Measurements from ENCODE around the gene STAG3.

The STAG3 gene

GRCh38 chr7:100154651-100155491, 22.8 kb upstream of the STAG3 start:
- no peak for DNase-seq (ENCODE audit: low read depth)

- DNase-seq (ENCODE audit: low read depth), result no peak
Observed at GRCh38 chr7:100155553-100156317, 22.0 kb upstream of the STAG3 start.

- DNase-seq (ENCODE audit: low read depth), result no peak
Observed at GRCh38 chr7:100156331-100157068, 21.2 kb upstream of the STAG3 start.

- no peak for DNase-seq (ENCODE audit: low read depth)
Observed at GRCh38 chr7:100157069-100157333, 20.7 kb upstream of the STAG3 start.

- DNase-seq (ENCODE audit: low read depth), result no peak
Observed at GRCh38 chr7:100157334-100158228, 20.1 kb upstream of the STAG3 start.

GRCh38 chr7:100158229-100159098, 19.3 kb upstream of the STAG3 start, which contains the start of gene TRAPPC14:
TRAPPC14 (minus strand) TSS chr7:100158723; CDS start chr7:100158499, 224 bp downstream.
- DNase-seq (ENCODE audit: low read depth), result peak; percentile 89

- no peak for DNase-seq (ENCODE audit: low read depth)
Observed at GRCh38 chr7:100159099-100159623, 18.6 kb upstream of the STAG3 start.

GRCh38 chr7:100160067-100160466, 17.7 kb upstream of the STAG3 start:
- no peak for DNase-seq (ENCODE audit: low read depth)

GRCh38 chr7:100163006-100163531, 14.6 kb upstream of the STAG3 start:
- no peak for DNase-seq (ENCODE audit: low read depth)

- DNase-seq (ENCODE audit: low read depth), result no peak
Observed at GRCh38 chr7:100163871-100164270, 13.8 kb upstream of the STAG3 start.

- DNase-seq (ENCODE audit: low read depth), result no peak
Observed at GRCh38 chr7:100166317-100166940, 11.3 kb upstream of the STAG3 start.

GRCh38 chr7:100166970-100167911, 10.5 kb upstream of the STAG3 start:
- DNase-seq (ENCODE audit: low read depth), result no peak

GRCh38 chr7:100167912-100168323, 9.8 kb upstream of the STAG3 start:
- no peak for DNase-seq (ENCODE audit: low read depth)

- DNase-seq (ENCODE audit: low read depth), result no peak
Observed at GRCh38 chr7:100169147-100169850, 8.4 kb upstream of the STAG3 start.

GRCh38 chr7:100170101-100170897, 7.4 kb upstream of the STAG3 start:
- no peak for DNase-seq (ENCODE audit: low read depth)

- DNase-seq (ENCODE audit: low read depth), result no peak
Observed at GRCh38 chr7:100171087-100171681, 6.5 kb upstream of the STAG3 start.

- DNase-seq (ENCODE audit: low read depth), result no peak
Observed at GRCh38 chr7:100171840-100172239, 5.9 kb upstream of the STAG3 start.
